ENCODE results near the gene BEST2.

DNA sequence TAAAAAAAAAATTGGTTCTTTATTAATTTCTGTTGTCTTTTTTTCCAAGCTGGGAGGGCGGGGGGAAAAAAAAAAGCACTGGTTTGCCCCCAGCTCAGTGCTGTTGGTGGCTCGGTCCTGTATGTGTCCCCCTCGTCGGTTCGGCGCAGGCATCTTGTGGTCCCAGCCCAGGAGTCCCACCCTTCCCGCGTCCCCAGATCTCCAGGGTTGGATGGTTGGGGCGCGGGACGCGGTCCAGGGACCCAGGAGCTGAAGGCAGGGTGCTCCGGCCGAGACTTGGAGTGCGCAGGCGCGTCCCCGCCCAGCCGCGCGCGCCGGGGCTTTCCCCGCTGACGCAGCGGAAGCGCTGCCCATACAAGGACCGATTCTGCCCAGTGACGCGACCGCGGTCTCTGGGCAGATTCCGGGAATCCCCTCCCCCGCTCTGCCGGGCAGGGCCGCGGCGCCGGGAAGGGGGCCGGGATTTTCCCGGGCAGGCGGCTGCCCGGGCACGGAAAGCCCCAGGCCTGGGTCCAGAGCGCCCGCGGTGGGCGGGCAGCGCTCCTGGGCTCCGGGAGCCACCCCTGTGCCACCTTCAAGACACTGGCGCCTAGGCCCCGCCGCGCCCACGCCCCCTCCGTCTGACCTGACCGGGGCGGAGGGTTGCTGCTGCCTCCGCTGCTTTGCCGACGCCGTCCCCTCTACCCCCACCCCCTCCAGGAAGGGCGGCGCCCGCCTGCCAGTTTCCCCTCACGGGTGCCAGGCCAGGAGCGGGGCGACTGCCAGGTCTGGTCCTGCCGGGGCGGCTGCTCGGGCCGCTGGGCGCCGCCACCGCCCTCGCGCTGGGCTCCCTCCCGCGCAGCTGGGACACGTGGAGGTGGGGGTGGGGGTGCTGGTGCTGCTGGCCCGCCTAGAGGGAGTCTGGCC is 42.0 kb downstream of the BEST2 start:
- TF ChIP-seq ELF1 (IDR thresholded peaks at IDR 0.05; ENCODE audit: borderline replicate concordance, low read depth) (no peak), ZNF274 (IDR thresholded peaks at IDR 0.05; ENCODE audit: low read depth, low read length) (no peak), POLR2AphosphoS5 (IDR thresholded peaks at IDR 0.05; ENCODE audit: low read depth, low read length) (peak; percentile 94), EGR1 (IDR thresholded peaks at IDR 0.05; ENCODE audit: low read depth) (no peak), SRF (IDR thresholded peaks at IDR 0.05; ENCODE audit: low read depth) (no peak), POLR2A (IDR thresholded peaks at IDR 0.05; ENCODE audit: borderline replicate concordance, extremely low read depth, insufficient read depth, insufficient read length) (peak; percentile 94), SIN3A (IDR thresholded peaks at IDR 0.05; ENCODE audit: low read depth) (no peak)
- TF ChIP-seq, protein P1, sequence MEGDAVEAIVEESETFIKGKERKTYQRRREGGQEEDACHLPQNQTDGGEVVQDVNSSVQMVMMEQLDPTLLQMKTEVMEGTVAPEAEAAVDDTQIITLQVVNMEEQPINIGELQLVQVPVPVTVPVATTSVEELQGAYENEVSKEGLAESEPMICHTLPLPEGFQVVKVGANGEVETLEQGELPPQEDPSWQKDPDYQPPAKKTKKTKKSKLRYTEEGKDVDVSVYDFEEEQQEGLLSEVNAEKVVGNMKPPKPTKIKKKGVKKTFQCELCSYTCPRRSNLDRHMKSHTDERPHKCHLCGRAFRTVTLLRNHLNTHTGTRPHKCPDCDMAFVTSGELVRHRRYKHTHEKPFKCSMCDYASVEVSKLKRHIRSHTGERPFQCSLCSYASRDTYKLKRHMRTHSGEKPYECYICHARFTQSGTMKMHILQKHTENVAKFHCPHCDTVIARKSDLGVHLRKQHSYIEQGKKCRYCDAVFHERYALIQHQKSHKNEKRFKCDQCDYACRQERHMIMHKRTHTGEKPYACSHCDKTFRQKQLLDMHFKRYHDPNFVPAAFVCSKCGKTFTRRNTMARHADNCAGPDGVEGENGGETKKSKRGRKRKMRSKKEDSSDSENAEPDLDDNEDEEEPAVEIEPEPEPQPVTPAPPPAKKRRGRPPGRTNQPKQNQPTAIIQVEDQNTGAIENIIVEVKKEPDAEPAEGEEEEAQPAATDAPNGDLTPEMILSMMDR (IDR thresholded peaks at IDR 0.05 in 2 of 3, conservative IDR thresholded peaks at IDR 0.05 in 1 of 3; ENCODE audit: borderline replicate concordance in 1 of 3, insufficient read depth in 1 of 3, low read depth in 2 of 3, low read length in 2 of 3): no peak
- TF ChIP-seq, protein P2, sequence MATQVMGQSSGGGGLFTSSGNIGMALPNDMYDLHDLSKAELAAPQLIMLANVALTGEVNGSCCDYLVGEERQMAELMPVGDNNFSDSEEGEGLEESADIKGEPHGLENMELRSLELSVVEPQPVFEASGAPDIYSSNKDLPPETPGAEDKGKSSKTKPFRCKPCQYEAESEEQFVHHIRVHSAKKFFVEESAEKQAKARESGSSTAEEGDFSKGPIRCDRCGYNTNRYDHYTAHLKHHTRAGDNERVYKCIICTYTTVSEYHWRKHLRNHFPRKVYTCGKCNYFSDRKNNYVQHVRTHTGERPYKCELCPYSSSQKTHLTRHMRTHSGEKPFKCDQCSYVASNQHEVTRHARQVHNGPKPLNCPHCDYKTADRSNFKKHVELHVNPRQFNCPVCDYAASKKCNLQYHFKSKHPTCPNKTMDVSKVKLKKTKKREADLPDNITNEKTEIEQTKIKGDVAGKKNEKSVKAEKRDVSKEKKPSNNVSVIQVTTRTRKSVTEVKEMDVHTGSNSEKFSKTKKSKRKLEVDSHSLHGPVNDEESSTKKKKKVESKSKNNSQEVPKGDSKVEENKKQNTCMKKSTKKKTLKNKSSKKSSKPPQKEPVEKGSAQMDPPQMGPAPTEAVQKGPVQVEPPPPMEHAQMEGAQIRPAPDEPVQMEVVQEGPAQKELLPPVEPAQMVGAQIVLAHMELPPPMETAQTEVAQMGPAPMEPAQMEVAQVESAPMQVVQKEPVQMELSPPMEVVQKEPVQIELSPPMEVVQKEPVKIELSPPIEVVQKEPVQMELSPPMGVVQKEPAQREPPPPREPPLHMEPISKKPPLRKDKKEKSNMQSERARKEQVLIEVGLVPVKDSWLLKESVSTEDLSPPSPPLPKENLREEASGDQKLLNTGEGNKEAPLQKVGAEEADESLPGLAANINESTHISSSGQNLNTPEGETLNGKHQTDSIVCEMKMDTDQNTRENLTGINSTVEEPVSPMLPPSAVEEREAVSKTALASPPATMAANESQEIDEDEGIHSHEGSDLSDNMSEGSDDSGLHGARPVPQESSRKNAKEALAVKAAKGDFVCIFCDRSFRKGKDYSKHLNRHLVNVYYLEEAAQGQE (IDR thresholded peaks at IDR 0.05; ENCODE audit: low read depth): no peak

All from HCT116 (cell line).